GM12874 (cell line): ENCODE measurements around the gene RNU5D-1.

Source experiments
- CTCF ChIP-seq: IDR thresholded peaks from 2 replicates; pipeline ENCODE4 v1.5.1; 2011; ENCODE audit warnings: low read depth, mild to moderate bottlenecking, control low read depth, low read length, moderate library complexity; ENCODE audit not compliant: insufficient read depth

The RNU5D-1 gene

GRCh38 chr1:44775930-44776729 is 45.2 kb upstream of the RNU5D-1 start:
- no peak for TF ChIP-seq CTCF

GRCh38 chr1:44775078-44775929 is 44.3 kb upstream of the RNU5D-1 start, which contains the start of gene RPS8:
TSS of gene RPS8 (plus strand) at chr1:44775540. CDS start at chr1:44775597, 57 bp downstream.
- TF ChIP-seq CTCF, result no peak

- TF ChIP-seq CTCF, result no peak
Measured at GRCh38 chr1:44760876-44761275, 29.9 kb upstream of the RNU5D-1 start.

- TF ChIP-seq CTCF, result no peak
Measured at GRCh38 chr1:44759077-44759476, 28.1 kb upstream of the RNU5D-1 start.

GRCh38 chr1:44757420-44757819 is 26.4 kb upstream of the RNU5D-1 start:
- TF ChIP-seq CTCF, result no peak

GRCh38 chr1:44747878-44748277 is 16.9 kb upstream of the RNU5D-1 start:
- no peak for TF ChIP-seq CTCF

GRCh38 chr1:44743211-44743610 is 12.2 kb upstream of the RNU5D-1 start:
- TF ChIP-seq CTCF, result no peak
